ENCODE measurements around the gene LIX1L. TPM values are rescaled to one million over a fixed set of nuclear protein-coding genes. Genes with fewer than 3 reads are reported as not detected.

LIX1L gene
- total and polyA plus RNA-seq, 2 of the 4 experiments (the other 2 are of a cell fraction) = 14.7 to 28.8 TPM

GRCh38 chr1:145979746-145980456, 22.1 kb upstream of the LIX1L start:
- POLR2A ChIA-PET (ENCODE audit: unreplicated experiment) = interaction anchor here (0.5 to 2.4 kb wide), 7 partner anchors 8 to 53 kb away, joined by 3 to 11 read pairs (median 6); partner anchors contain the start of gene RBM8A
- Histone ChIP-seq H3K14ac (replicated peaks; ENCODE audit: low read depth, low read length) (peak overlapping the region; percentile 88), H3K4me3 (ENCODE audit: insufficient read depth, low read depth, low read length) (no peak overlapping the region), H3K4ac (ENCODE audit: low read depth, low read length) (peak overlapping the region; percentile 89), H2BK120ac (ENCODE audit: low read depth, low read length) (peak overlapping the region; percentile 93), H3K27ac (ENCODE audit: insufficient read depth, low read length) (peak overlapping the region; percentile 63), H3K9me3 (ENCODE audit: control insufficient read depth, insufficient read depth, low read length) (no peaks in the 10 kb centered on the region), H2BK15ac (ENCODE audit: low read depth, low read length) (peak overlapping the region; percentile 77), H2BK5ac (ENCODE audit: low read depth, low read length, poor library complexity, severe bottlenecking) (peak overlapping the region; percentile 89), H4K91ac (ENCODE audit: insufficient read depth, low read depth, low read length) (peak overlapping the region; percentile 82), H2AK9ac (replicated peaks; ENCODE audit: low read depth, low read length, poor library complexity) (peak overlapping the region; percentile 93), H3K18ac (ENCODE audit: low read depth, low read length) (peak overlapping the region; percentile 45; the same call in 1 of the 2 replicates), H2AK5ac (ENCODE audit: low read depth, low read length) (peak overlapping the region; percentile 82), H3K9ac (ENCODE audit: low read depth, low read length) (peak overlapping the region; percentile 16; the same call in 1 of the 2 replicates), H3K36me3 (ENCODE audit: control insufficient read depth, insufficient read depth, low read length) (no peaks in the 10 kb centered on the region), H4K20me1 (ENCODE audit: insufficient read depth, low read length) (no peaks in the 10 kb centered on the region), H3K4me1 (ENCODE audit: control insufficient read depth, insufficient read depth, low read length) (peaks cover 17% of the 10 kb centered on the region), H4K5ac (ENCODE audit: low read depth, low read length) (peak overlapping the region; percentile 59), H2BK20ac (ENCODE audit: low read depth, low read length) (peak overlapping the region; percentile 68), H3K23ac (ENCODE audit: low read depth, low read length) (peak overlapping the region; percentile 79; the same call in 1 of the 2 replicates), H3K9me1 (ENCODE audit: insufficient read depth, low read length) (peaks cover 14% of the 10 kb centered on the region), H4K8ac (ENCODE audit: low read depth in 2 of 2, low read length in 2 of 2) (peak overlapping the region; percentile 20 to 91), H3K27me3 (ENCODE audit: control insufficient read depth, insufficient read depth, low read length) (no peaks in the 10 kb centered on the region), H3K56ac (ENCODE audit: extremely low read depth, insufficient read depth, low read length) (peak overlapping the region; percentile 84), H3K4me2 (ENCODE audit: low read depth, low read length) (peak overlapping the region; percentile 42; the same call in 1 of the 2 replicates), H2AFZ (replicated peaks; ENCODE audit: low read length, poor library complexity) (no peak overlapping the region), H3K79me1 (ENCODE audit: low read depth in 1 of 2, low read length in 2 of 2) (peaks cover 0 to 12% of the 10 kb centered on the region in 2 experiments; a peak in 3 of 4 replicates)
- DNase-seq (no peak), ATAC-seq (ENCODE audit: low read depth) (no peak)
- intact Hi-C loops (cut with micrococcal nuclease) = loop anchor here (1.0 kb wide), 1 partner anchor 15 kb away; no protein-coding TSS in a partner anchor
- dilution Hi-C loops (cut with HindIII; ENCODE audit: low sequenced_read_pairs, unreplicated experiment) = no loop called here
- TF ChIP-seq RAD21 (IDR thresholded peaks at IDR 0.05; ENCODE audit: low read length) (0 out of 2 replicates have a peak, but pooled peaks have one; percentile 10), MAFK (IDR thresholded peaks at IDR 0.05; ENCODE audit: low read depth, low read length) (no peak)
- CTCF ChIA-PET = interaction anchor here (0.9 to 3.4 kb wide), 6 partner anchors 12 to 134 kb away, joined by 3 to 29 read pairs (median 4); partner anchors contain the start of genes NUDT17, RBM8A and TXNIP
- no TSS peak for BruUV-seq (replicated peaks)
- in situ Hi-C loops (cut with MboI; ENCODE audit: low sequenced_read_pairs) = no loop called here
- WGBS, 2 experiments (ENCODE audit: extremely low coverage in 2 of 2, insufficient read length in 1 of 2) = no CpG with 5 or more reads among the region's 7 CpGs

Measured in IMR-90 (cell line).